K562 (cell line): ENCODE data around the gene ATP6V0E1. TPM values are rescaled to one million over a fixed set of nuclear protein-coding genes. Genes with fewer than 3 reads are reported as not detected.

ENCODE experiments used
- NFXL1 ChIP-seq: fragments of 450-650 bp; formaldehyde crosslinking; IDR thresholded peaks from 2 replicates; pipeline ENCODE4 v1.4.0; 2021; ENCODE audit warnings: mild to moderate bottlenecking
- RHOXF2B ChIP-seq: fragments of 250-450 bp; sonication (Bioruptor Pico); conservative IDR thresholded peaks from 2 replicates; pipeline ENCODE4 v1.5.1; 2021
- SMAD1 ChIP-seq: fragments of 150-350 bp; IDR thresholded peaks from 2 replicates; pipeline ENCODE4 v1.6.1; 2014; ENCODE audit warnings: low read length, low read depth; ENCODE audit not compliant: partially characterized antibody
- SP1 ChIP-seq: sonication (generic); formaldehyde crosslinking; IDR thresholded peaks from 2 replicates; pipeline ENCODE4 v1.8.1; 2022; ENCODE audit warnings: mild to moderate bottlenecking, missing genetic modification reagents
- ZNF224 ChIP-seq: sonication (generic); formaldehyde crosslinking; IDR thresholded peaks from 2 replicates; pipeline ENCODE4 v1.8.0; 2022; ENCODE audit warnings: mild to moderate bottlenecking, missing genetic modification reagents
- polyA plus RNA-seq, 8 experiments: library from polyadenylated mRNA; depleted of rRNA in 4 of 8; stranded (reverse) in 5 of 8; unstranded in 3 of 8; fragments of >200 nt; fragmentation: Nextera tagmentation in 2 of 8; fragmentation: Illumina TruSeq in 1 of 8; extraction: Ambion mirVana in 2 of 8; extraction: Trizol in 1 of 8; gene quantifications; 2 replicates each; pipeline versions ENCODE4 v1.2.1 to v1.2.3, GENCODE V29; 2011 to 2014; ENCODE audit warnings: inconsistent platforms in 1 of 8, missing spikeins in 1 of 8
- total RNA-seq, 7 experiments: library from RNA; depleted of rRNA in 6 of 7; stranded (reverse); fragments of >200 nt in 6 of 7; fragmentation: Illumina TruSeq in 2 of 7; extraction: Trizol in 2 of 7; gene quantifications; 2 replicates each; pipeline versions ENCODE4 v1.2.1 to v1.2.3, GENCODE V29; 2011 to 2021; ENCODE audit warnings: low replicate concordance in 1 of 7
- TF ChIP-seq, protein P1 (sequence below): conservative IDR thresholded peaks from 2 replicates; pipeline ENCODE4 v1.6.1; 2011; ENCODE audit warnings: low read depth, mild to moderate bottlenecking, low read length; ENCODE audit not compliant: control insufficient read depth
- TF ChIP-seq, protein P2 (sequence below): sonication (generic); formaldehyde crosslinking; IDR thresholded peaks from 2 replicates; pipeline ENCODE4 v1.8.1; 2023; ENCODE audit warnings: mild to moderate bottlenecking, missing genetic modification reagents
- TF ChIP-seq, protein P3 (sequence below): fragments of 450-650 bp; formaldehyde crosslinking; IDR thresholded peaks from 2 replicates; pipeline ENCODE4 v1.4.0; 2020; ENCODE audit warnings: mild to moderate bottlenecking, moderate library complexity
- TF ChIP-seq, protein P4 (sequence below): sonication (generic); formaldehyde crosslinking; IDR thresholded peaks from 2 replicates; pipeline ENCODE4 v1.8.1; 2023; ENCODE audit warnings: mild to moderate bottlenecking, missing genetic modification reagents
- TF ChIP-seq, protein P5 (sequence below), 2 experiments: fragments of 450-650 bp; formaldehyde crosslinking in 1 of 2; IDR thresholded peaks; 2 replicates each; pipeline versions ENCODE4 v1.4.0 to v1.6.1; 2014 to 2020; ENCODE audit warnings: mild to moderate bottlenecking in 2 of 2, borderline replicate concordance in 1 of 2, low read depth in 1 of 2

ATP6V0E1 gene
- total and polyA plus RNA-seq, 9 of the 15 experiments (the other 6 are each of a cell fraction or from before 2014, with no cell fraction given) = 63.8 to 395 (median 112) TPM

DNA sequence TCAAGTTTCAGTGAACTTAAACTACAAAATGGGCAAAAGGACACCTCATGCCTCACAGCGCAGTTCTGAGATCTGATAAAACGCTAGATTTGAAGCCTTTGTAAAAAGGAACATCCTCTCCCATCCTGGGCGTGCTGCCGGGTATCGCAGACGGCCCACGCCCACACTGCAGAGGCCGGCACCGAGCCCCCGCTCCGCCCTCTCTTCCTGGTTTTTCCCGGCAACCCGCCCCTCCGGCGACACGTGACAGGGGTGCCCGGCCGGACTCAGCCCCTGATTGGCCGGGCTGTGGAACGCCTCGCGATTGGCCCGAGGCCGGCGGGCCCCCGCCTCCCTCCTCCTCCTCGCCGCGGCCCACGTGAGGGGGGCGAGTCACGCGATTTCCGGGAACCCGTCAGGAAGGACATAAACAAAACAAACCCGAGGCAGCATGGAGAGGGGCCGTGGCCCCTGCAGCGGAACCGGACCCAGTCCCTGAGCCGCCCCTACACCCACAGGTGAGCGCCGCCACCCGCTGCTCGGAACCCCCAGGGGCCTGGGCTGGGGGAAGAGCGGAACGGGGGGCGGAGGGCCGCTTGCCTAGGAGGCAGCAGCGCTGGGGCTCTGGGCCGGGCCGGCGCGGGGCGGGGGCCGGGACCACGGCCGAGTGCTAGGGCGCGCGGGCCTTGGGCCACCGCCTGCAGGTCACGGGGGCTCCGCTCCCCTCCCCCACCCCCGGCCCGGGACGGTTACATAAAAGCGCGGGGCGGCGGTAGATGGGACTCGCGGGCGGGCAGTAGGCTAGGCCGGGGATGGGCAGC lies 72.6 kb downstream of the ATP6V0E1 start, which contains the start of gene CREBRF (continued):
- TF ChIP-seq, protein P1, sequence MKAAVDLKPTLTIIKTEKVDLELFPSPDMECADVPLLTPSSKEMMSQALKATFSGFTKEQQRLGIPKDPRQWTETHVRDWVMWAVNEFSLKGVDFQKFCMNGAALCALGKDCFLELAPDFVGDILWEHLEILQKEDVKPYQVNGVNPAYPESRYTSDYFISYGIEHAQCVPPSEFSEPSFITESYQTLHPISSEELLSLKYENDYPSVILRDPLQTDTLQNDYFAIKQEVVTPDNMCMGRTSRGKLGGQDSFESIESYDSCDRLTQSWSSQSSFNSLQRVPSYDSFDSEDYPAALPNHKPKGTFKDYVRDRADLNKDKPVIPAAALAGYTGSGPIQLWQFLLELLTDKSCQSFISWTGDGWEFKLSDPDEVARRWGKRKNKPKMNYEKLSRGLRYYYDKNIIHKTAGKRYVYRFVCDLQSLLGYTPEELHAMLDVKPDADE = peak; percentile 86
- TF ChIP-seq, protein P2, sequence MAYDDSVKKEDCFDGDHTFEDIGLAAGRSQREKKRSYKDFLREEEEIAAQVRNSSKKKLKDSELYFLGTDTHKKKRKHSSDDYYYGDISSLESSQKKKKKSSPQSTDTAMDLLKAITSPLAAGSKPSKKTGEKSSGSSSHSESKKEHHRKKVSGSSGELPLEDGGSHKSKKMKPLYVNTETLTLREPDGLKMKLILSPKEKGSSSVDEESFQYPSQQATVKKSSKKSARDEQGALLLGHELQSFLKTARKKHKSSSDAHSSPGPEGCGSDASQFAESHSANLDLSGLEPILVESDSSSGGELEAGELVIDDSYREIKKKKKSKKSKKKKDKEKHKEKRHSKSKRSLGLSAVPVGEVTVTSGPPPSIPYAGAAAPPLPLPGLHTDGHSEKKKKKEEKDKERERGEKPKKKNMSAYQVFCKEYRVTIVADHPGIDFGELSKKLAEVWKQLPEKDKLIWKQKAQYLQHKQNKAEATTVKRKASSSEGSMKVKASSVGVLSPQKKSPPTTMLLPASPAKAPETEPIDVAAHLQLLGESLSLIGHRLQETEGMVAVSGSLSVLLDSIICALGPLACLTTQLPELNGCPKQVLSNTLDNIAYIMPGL (CRISPR knock-in tag) = no peak
- TF ChIP-seq NFXL1 (CRISPR knock-in tag) (no peak), RHOXF2B (no peak), ZNF224 (CRISPR knock-in tag) (no peak), SP1 (peak; percentile 86), SMAD1 (no peak)
- TF ChIP-seq, protein P3, sequence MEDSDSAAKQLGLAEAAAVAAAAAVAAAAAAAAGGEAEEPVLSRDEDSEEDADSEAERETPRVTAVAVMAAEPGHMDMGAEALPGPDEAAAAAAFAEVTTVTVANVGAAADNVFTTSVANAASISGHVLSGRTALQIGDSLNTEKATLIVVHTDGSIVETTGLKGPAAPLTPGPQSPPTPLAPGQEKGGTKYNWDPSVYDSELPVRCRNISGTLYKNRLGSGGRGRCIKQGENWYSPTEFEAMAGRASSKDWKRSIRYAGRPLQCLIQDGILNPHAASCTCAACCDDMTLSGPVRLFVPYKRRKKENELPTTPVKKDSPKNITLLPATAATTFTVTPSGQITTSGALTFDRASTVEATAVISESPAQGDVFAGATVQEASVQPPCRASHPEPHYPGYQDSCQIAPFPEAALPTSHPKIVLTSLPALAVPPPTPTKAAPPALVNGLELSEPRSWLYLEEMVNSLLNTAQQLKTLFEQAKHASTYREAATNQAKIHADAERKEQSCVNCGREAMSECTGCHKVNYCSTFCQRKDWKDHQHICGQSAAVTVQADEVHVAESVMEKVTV (CRISPR knock-in tag) = 0 out of 2 replicates have a peak, but pooled peaks have one; percentile 20
- TF ChIP-seq, protein P4, sequence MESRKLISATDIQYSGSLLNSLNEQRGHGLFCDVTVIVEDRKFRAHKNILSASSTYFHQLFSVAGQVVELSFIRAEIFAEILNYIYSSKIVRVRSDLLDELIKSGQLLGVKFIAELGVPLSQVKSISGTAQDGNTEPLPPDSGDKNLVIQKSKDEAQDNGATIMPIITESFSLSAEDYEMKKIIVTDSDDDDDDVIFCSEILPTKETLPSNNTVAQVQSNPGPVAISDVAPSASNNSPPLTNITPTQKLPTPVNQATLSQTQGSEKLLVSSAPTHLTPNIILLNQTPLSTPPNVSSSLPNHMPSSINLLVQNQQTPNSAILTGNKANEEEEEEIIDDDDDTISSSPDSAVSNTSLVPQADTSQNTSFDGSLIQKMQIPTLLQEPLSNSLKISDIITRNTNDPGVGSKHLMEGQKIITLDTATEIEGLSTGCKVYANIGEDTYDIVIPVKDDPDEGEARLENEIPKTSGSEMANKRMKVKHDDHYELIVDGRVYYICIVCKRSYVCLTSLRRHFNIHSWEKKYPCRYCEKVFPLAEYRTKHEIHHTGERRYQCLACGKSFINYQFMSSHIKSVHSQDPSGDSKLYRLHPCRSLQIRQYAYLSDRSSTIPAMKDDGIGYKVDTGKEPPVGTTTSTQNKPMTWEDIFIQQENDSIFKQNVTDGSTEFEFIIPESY (CRISPR knock-in tag) = no peak
- TF ChIP-seq, protein P5, sequence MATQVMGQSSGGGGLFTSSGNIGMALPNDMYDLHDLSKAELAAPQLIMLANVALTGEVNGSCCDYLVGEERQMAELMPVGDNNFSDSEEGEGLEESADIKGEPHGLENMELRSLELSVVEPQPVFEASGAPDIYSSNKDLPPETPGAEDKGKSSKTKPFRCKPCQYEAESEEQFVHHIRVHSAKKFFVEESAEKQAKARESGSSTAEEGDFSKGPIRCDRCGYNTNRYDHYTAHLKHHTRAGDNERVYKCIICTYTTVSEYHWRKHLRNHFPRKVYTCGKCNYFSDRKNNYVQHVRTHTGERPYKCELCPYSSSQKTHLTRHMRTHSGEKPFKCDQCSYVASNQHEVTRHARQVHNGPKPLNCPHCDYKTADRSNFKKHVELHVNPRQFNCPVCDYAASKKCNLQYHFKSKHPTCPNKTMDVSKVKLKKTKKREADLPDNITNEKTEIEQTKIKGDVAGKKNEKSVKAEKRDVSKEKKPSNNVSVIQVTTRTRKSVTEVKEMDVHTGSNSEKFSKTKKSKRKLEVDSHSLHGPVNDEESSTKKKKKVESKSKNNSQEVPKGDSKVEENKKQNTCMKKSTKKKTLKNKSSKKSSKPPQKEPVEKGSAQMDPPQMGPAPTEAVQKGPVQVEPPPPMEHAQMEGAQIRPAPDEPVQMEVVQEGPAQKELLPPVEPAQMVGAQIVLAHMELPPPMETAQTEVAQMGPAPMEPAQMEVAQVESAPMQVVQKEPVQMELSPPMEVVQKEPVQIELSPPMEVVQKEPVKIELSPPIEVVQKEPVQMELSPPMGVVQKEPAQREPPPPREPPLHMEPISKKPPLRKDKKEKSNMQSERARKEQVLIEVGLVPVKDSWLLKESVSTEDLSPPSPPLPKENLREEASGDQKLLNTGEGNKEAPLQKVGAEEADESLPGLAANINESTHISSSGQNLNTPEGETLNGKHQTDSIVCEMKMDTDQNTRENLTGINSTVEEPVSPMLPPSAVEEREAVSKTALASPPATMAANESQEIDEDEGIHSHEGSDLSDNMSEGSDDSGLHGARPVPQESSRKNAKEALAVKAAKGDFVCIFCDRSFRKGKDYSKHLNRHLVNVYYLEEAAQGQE (IDR thresholded peaks at IDR 0.05; ENCODE audit: borderline replicate concordance) = peak; percentile 96
- TF ChIP-seq, protein P5 (CRISPR knock-in tag; IDR thresholded peaks at IDR 0.05; ENCODE audit: low read depth) = 0 out of 2 replicates have a peak, but pooled peaks have one; percentile 27
